Measurements from ENCODE around the gene LASP1NB.

DNA sequence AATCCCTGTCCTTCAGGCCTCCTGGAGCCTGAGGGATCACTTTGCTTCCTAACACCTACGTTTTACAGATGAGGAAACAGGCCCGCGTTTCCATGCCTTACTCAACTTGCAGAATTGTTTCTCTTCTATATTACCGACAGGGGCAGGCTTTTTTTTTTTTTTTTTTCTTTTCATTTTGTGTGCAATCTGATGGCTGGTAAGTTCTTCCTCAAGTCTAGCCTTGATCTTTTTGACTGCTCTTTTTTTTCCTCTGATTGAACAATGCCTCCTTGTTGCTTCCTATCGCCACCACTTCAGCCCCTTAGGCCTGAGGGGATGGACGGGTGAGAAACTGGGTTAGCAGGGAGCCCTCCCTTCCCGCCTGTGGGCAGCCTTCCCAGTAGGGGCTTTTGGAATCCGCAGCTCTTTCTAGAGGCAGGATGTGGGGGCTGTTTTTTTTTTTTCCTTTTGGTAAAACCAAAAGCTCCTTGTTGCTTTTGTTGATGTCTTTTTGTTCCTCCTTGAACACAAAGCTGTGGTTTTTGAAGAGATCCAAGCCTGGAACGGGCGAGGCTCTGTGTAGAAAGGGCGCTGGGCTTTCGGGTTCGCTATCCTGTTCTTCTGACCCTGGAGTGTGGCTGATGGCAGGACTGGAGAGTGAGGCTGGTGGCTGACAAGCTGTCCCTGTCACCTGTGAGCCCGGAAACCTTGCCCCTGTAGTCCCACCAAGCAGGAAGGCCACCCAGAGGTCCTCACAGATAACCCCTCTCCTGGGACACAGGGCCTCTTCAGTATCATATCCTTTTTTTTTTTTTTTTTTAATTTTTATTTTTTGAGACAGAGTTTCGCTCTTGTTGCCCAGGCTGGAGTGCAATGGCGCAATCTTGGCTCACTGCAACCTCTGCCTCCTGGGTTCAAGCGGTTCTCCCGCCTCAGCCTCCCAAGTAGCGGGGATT lies 41.6 kb upstream of the LASP1NB start:
- TF ChIP-seq POLR2A (IDR thresholded peaks at IDR 0.05; ENCODE audit: low read depth) (no peak), POLR2AphosphoS5 (IDR thresholded peaks at IDR 0.05) (no peak)
- TF ChIP-seq, protein P1, sequence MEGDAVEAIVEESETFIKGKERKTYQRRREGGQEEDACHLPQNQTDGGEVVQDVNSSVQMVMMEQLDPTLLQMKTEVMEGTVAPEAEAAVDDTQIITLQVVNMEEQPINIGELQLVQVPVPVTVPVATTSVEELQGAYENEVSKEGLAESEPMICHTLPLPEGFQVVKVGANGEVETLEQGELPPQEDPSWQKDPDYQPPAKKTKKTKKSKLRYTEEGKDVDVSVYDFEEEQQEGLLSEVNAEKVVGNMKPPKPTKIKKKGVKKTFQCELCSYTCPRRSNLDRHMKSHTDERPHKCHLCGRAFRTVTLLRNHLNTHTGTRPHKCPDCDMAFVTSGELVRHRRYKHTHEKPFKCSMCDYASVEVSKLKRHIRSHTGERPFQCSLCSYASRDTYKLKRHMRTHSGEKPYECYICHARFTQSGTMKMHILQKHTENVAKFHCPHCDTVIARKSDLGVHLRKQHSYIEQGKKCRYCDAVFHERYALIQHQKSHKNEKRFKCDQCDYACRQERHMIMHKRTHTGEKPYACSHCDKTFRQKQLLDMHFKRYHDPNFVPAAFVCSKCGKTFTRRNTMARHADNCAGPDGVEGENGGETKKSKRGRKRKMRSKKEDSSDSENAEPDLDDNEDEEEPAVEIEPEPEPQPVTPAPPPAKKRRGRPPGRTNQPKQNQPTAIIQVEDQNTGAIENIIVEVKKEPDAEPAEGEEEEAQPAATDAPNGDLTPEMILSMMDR (IDR thresholded peaks at IDR 0.05), result no peak

Measured in esophagus muscularis mucosa (tissue), 3 donors.